IMR-90 (cell line): ENCODE results near the gene MAP1LC3B2. TPM values are rescaled to one million over a fixed set of nuclear protein-coding genes. Genes with fewer than 3 reads are reported as not detected.

Experiments
- ATAC-seq: fragments of 200-7000 bp; cut with Tn5 transposase; 2 replicates; pipeline ENCODE4 v1.9.1; 2020; ENCODE audit warnings: low read depth, mild to moderate bottlenecking, moderate library complexity
- BruUV-seq: library from RNA; stranded (reverse); fragments of 400-500 nt; replicated peaks from 2 replicates; lab custom pipeline; 2021; lab: Mats Ljungman, UMichigan
- CTCF ChIA-PET: fragments of 300-600 bp; formaldehyde crosslinking; extraction: SDS; loops from one replicate; lab custom pipeline; 2021; ENCODE audit warnings: antibody characterized with exemption; lab: Yijun Ruan, JAX
- POLR2A ChIA-PET: fragments of 300-600 bp; sonication (Branson Sonifier 250); formaldehyde crosslinking; loops from one replicate; lab custom pipeline; 2022; ENCODE audit warnings: antibody characterized with exemption; ENCODE audit not compliant: unreplicated experiment; lab: Charles Lee
- DNase-seq: peaks from one replicate; pipeline ENCODE4 v3.0.0; 2013
- H2AFZ ChIP-seq: replicated peaks from 2 replicates; pipeline ENCODE3; 2013; ENCODE audit warnings: low read length, mild to moderate bottlenecking; ENCODE audit not compliant: poor library complexity
- H2AK5ac ChIP-seq: 2 replicates; pipeline ENCODE4 v1.6.1; 2013; ENCODE audit warnings: low read depth, low read length, inconsistent platforms
- H2AK9ac ChIP-seq: replicated peaks from 2 replicates; pipeline ENCODE3; 2013; ENCODE audit warnings: mild to moderate bottlenecking, low read depth, low read length, moderate library complexity; ENCODE audit not compliant: poor library complexity
- H2BK120ac ChIP-seq: 2 replicates; pipeline ENCODE4 v1.6.1; 2013; ENCODE audit warnings: low read depth, low read length, inconsistent platforms
- H2BK15ac ChIP-seq: 3 replicates; pipeline ENCODE4 v1.6.1; 2013; ENCODE audit warnings: low read depth, low read length, inconsistent platforms
- H2BK20ac ChIP-seq: 2 replicates; pipeline ENCODE4 v1.6.1; 2013; ENCODE audit warnings: low read depth, mild to moderate bottlenecking, inconsistent platforms, low read length, moderate library complexity
- H2BK5ac ChIP-seq: 2 replicates; pipeline ENCODE4 v1.6.1; 2013; ENCODE audit warnings: mild to moderate bottlenecking, low read depth, low read length, inconsistent platforms; ENCODE audit not compliant: poor library complexity, severe bottlenecking
- H3K14ac ChIP-seq: replicated peaks from 2 replicates; pipeline ENCODE4 v1.6.1; 2013; ENCODE audit warnings: low read depth, low read length, inconsistent platforms
- H3K18ac ChIP-seq: 2 replicates; pipeline ENCODE4 v1.6.1; 2013; ENCODE audit warnings: low read depth, low read length, control low read depth
- H3K23ac ChIP-seq: 2 replicates; pipeline ENCODE4 v1.6.1; 2013; ENCODE audit warnings: low read depth, low read length, inconsistent platforms
- H3K27ac ChIP-seq: 2 replicates; pipeline ENCODE4 v1.5.1; 2013; ENCODE audit warnings: mild to moderate bottlenecking, control low read depth, low read length; ENCODE audit not compliant: insufficient read depth
- H3K27me3 ChIP-seq: 2 replicates; pipeline ENCODE4 v1.6.1; 2013; ENCODE audit warnings: low read length; ENCODE audit not compliant: control insufficient read depth, insufficient read depth
- H3K36me3 ChIP-seq: 2 replicates; pipeline ENCODE4 v1.6.1; 2013; ENCODE audit warnings: low read length, mixed read lengths; ENCODE audit not compliant: control insufficient read depth, insufficient read depth
- H3K4ac ChIP-seq: 2 replicates; pipeline ENCODE4 v1.6.1; 2013; ENCODE audit warnings: low read depth, low read length, inconsistent platforms
- H3K4me1 ChIP-seq: 2 replicates; pipeline ENCODE4 v1.6.1; 2013; ENCODE audit warnings: low read length, mixed read lengths; ENCODE audit not compliant: control insufficient read depth, insufficient read depth
- H3K4me2 ChIP-seq: 2 replicates; pipeline ENCODE4 v1.6.1; 2013; ENCODE audit warnings: low read depth, mild to moderate bottlenecking, control low read depth, low read length, moderate library complexity
- H3K4me3 ChIP-seq: 2 replicates; pipeline ENCODE4 v1.5.1; 2013; ENCODE audit warnings: low read depth, mild to moderate bottlenecking, control low read depth, low read length, moderate library complexity; ENCODE audit not compliant: insufficient read depth
- H3K56ac ChIP-seq: 2 replicates; pipeline ENCODE4 v1.6.1; 2013; ENCODE audit warnings: low read length, inconsistent platforms; ENCODE audit not compliant: insufficient read depth; ENCODE audit errors: extremely low read depth
- H3K79me1 ChIP-seq, 2 experiments: 2 replicates each; pipeline ENCODE4 v1.6.1; 2013; ENCODE audit warnings: low read length in 2 of 2, inconsistent platforms in 1 of 2, low read depth in 1 of 2
- H3K9ac ChIP-seq: 2 replicates; pipeline ENCODE4 v1.6.1; 2013; ENCODE audit warnings: low read depth, low read length, control low read depth
- H3K9me1 ChIP-seq: 2 replicates; pipeline ENCODE4 v1.6.1; 2013; ENCODE audit warnings: low read length, inconsistent platforms; ENCODE audit not compliant: insufficient read depth
- H3K9me3 ChIP-seq: 2 replicates; pipeline ENCODE4 v1.6.1; 2013; ENCODE audit warnings: low read length; ENCODE audit not compliant: control insufficient read depth, insufficient read depth
- H4K20me1 ChIP-seq: 2 replicates; pipeline ENCODE4 v1.6.1; 2013; ENCODE audit warnings: low read length, inconsistent platforms; ENCODE audit not compliant: insufficient read depth
- H4K5ac ChIP-seq: 2 replicates; pipeline ENCODE4 v1.6.1; 2013; ENCODE audit warnings: mild to moderate bottlenecking, low read depth, low read length, control low read depth
- H4K8ac ChIP-seq, 2 experiments: 2 replicates each; pipeline ENCODE4 v1.6.1; 2013; ENCODE audit warnings: low read depth in 2 of 2, low read length in 2 of 2, control low read depth in 1 of 2, inconsistent platforms in 1 of 2
- H4K91ac ChIP-seq: 2 replicates; pipeline ENCODE4 v1.6.1; 2013; ENCODE audit warnings: low read depth, low read length, inconsistent platforms; ENCODE audit not compliant: insufficient read depth
- BHLHE40 ChIP-seq: fragments of 150-350 bp; IDR thresholded peaks from 2 replicates; pipeline ENCODE4 v1.6.1; 2016; ENCODE audit warnings: mild to moderate bottlenecking, low read depth, low read length
- CEBPB ChIP-seq: IDR thresholded peaks from 2 replicates; pipeline ENCODE4 v1.6.1; 2012; ENCODE audit warnings: low read depth, low read length, improper control_type of control experiment
- CHD1 ChIP-seq: IDR thresholded peaks from 2 replicates; pipeline ENCODE4 v1.6.1; 2012; ENCODE audit warnings: low read depth, low read length, improper control_type of control experiment
- FOS ChIP-seq: fragments of 150-350 bp; IDR thresholded peaks from 2 replicates; pipeline ENCODE4 v1.6.1; 2016; ENCODE audit warnings: low read depth, low read length
- MAFK ChIP-seq: IDR thresholded peaks from 2 replicates; pipeline ENCODE4 v1.6.1; 2012; ENCODE audit warnings: low read depth, low read length, improper control_type of control experiment
- MAZ ChIP-seq: IDR thresholded peaks from 2 replicates; pipeline ENCODE4 v1.6.1; 2012; ENCODE audit warnings: low read depth, mild to moderate bottlenecking, low read length, improper control_type of control experiment, moderate library complexity, borderline replicate concordance
- MXI1 ChIP-seq: IDR thresholded peaks from 2 replicates; pipeline ENCODE4 v1.6.1; 2012; ENCODE audit warnings: low read depth, mild to moderate bottlenecking, low read length, moderate library complexity, borderline replicate concordance
- NFE2L2 ChIP-seq: fragments of 150-350 bp; IDR thresholded peaks from 2 replicates; pipeline ENCODE4 v1.6.1; 2016; ENCODE audit warnings: low read depth, mild to moderate bottlenecking, low read length
- POLR2A ChIP-seq: IDR thresholded peaks from 2 replicates; pipeline ENCODE4 v1.6.1; 2012; ENCODE audit warnings: mild to moderate bottlenecking, low read depth, low read length
- RAD21 ChIP-seq: IDR thresholded peaks from 2 replicates; pipeline ENCODE4 v1.6.1; 2012; ENCODE audit warnings: low read length, improper control_type of control experiment
- RCOR1 ChIP-seq: IDR thresholded peaks from 2 replicates; pipeline ENCODE4 v1.6.1; 2012; ENCODE audit warnings: mild to moderate bottlenecking, low read length, improper control_type of control experiment; ENCODE audit not compliant: insufficient replicate concordance
- RFX5 ChIP-seq: IDR thresholded peaks from 2 replicates; pipeline ENCODE4 v1.8.0; 2012; ENCODE audit warnings: low read depth, mild to moderate bottlenecking, low read length, moderate library complexity
- SMC3 ChIP-seq: fragments of 150-350 bp; IDR thresholded peaks from 2 replicates; pipeline ENCODE4 v1.6.1; 2016; ENCODE audit warnings: low read depth, mild to moderate bottlenecking, antibody characterized with exemption, low read length, moderate library complexity
- dilution Hi-C: fragments of 300-500 bp; cut with HindIII; formaldehyde crosslinking; loops from one replicate; pipeline ENCODE4 v1.14.3; 2018; ENCODE audit warnings: low sequenced_read_pairs; ENCODE audit not compliant: unreplicated experiment
- in situ Hi-C: fragments of 300-500 bp; cut with MboI; formaldehyde crosslinking; loops from 3 replicates; pipeline ENCODE4 v1.14.3; 2019; ENCODE audit warnings: low sequenced_read_pairs, inconsistent platforms, mixed read lengths
- intact Hi-C: fragments of 100-400 bp; cut with micrococcal nuclease; formaldehyde crosslinking; loops from 2 replicates; pipeline ENCODE4 v1.10.0; 2022
- polyA plus RNA-seq, 3 experiments: library from polyadenylated mRNA; depleted of rRNA; stranded (reverse); fragments of >200 nt; gene quantifications; 2 replicates each; pipeline ENCODE4 v1.2.3, GENCODE V29; 2012; ENCODE audit warnings: low replicate concordance in 1 of 3
- total RNA-seq: library from RNA; depleted of rRNA; stranded (reverse); fragments of >200 nt; gene quantifications from 2 replicates; pipeline ENCODE4 v1.2.3, GENCODE V29; 2012
- TF ChIP-seq, protein P1 (sequence below): conservative IDR thresholded peaks from 2 replicates; pipeline ENCODE4 v1.5.1; 2012; ENCODE audit warnings: mild to moderate bottlenecking, low read depth, low read length, improper control_type of control experiment
- TF ChIP-seq, protein P2 (sequence below): fragments of 150-350 bp; IDR thresholded peaks from 2 replicates; pipeline ENCODE4 v1.6.1; 2016; ENCODE audit warnings: low read depth, mild to moderate bottlenecking, low read length, moderate library complexity, borderline replicate concordance
- TF ChIP-seq, protein P3 (sequence below): fragments of 150-350 bp; IDR thresholded peaks from 2 replicates; pipeline ENCODE4 v1.6.1; 2017; ENCODE audit warnings: mild to moderate bottlenecking, antibody characterized with exemption, low read length, low read depth

The MAP1LC3B2 gene
- total and polyA plus RNA-seq, 2 of the 4 experiments (the other 2 are of a cell fraction): 1.4 TPM; not detected in 1

DNA sequence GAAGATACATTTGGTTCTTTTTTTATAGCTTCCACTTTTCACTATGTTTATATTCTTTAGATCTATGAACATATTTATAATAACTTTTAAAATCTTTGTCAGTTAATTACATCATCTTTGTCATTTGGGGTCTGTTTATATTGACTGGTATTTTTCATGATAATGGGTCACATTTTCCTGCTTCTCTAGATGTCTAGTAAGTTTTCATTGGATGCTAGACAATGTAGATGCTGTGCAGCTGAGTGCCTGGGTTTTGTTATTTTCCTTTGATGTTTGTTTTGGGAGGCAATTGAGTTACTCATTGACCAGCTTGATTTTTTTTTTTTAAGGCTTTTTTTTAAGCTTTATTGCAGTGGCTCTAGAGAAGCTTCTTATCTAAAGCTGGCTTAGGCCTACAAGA, 4.9 kb downstream of the MAP1LC3B2 start:
- TF ChIP-seq RAD21: no peak
- TF ChIP-seq BHLHE40: no peak
- TF ChIP-seq, protein P1, sequence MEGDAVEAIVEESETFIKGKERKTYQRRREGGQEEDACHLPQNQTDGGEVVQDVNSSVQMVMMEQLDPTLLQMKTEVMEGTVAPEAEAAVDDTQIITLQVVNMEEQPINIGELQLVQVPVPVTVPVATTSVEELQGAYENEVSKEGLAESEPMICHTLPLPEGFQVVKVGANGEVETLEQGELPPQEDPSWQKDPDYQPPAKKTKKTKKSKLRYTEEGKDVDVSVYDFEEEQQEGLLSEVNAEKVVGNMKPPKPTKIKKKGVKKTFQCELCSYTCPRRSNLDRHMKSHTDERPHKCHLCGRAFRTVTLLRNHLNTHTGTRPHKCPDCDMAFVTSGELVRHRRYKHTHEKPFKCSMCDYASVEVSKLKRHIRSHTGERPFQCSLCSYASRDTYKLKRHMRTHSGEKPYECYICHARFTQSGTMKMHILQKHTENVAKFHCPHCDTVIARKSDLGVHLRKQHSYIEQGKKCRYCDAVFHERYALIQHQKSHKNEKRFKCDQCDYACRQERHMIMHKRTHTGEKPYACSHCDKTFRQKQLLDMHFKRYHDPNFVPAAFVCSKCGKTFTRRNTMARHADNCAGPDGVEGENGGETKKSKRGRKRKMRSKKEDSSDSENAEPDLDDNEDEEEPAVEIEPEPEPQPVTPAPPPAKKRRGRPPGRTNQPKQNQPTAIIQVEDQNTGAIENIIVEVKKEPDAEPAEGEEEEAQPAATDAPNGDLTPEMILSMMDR: no peak
- TF ChIP-seq, protein P2, sequence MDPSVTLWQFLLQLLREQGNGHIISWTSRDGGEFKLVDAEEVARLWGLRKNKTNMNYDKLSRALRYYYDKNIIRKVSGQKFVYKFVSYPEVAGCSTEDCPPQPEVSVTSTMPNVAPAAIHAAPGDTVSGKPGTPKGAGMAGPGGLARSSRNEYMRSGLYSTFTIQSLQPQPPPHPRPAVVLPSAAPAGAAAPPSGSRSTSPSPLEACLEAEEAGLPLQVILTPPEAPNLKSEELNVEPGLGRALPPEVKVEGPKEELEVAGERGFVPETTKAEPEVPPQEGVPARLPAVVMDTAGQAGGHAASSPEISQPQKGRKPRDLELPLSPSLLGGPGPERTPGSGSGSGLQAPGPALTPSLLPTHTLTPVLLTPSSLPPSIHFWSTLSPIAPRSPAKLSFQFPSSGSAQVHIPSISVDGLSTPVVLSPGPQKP: no peak
- TF ChIP-seq MAZ: no peak
- TF ChIP-seq, protein P3, sequence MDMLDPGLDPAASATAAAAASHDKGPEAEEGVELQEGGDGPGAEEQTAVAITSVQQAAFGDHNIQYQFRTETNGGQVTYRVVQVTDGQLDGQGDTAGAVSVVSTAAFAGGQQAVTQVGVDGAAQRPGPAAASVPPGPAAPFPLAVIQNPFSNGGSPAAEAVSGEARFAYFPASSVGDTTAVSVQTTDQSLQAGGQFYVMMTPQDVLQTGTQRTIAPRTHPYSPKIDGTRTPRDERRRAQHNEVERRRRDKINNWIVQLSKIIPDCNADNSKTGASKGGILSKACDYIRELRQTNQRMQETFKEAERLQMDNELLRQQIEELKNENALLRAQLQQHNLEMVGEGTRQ: no peak
- TF ChIP-seq CEBPB: no peak
- no peak for TF ChIP-seq FOS
- TF ChIP-seq RCOR1: no peak
- TF ChIP-seq RFX5: no peak
- TF ChIP-seq MXI1: no peak
- no peak for TF ChIP-seq SMC3
- TF ChIP-seq POLR2A: no peak
- TF ChIP-seq CHD1: no peak
- TF ChIP-seq MAFK: no peak
- TF ChIP-seq NFE2L2: no peak
- H2AK9ac ChIP-seq: no peak overlapping the region
- no peaks in the 10 kb centered on the region; the same call in 1 of the 2 replicates for H3K27me3 ChIP-seq
- H3K4me2 ChIP-seq: no peak overlapping the region
- H3K14ac ChIP-seq: no peak overlapping the region
- ChIA-PET CTCF (no interaction called here), POLR2A (no interaction called here)
- H4K91ac ChIP-seq: no peak overlapping the region
- BruUV-seq: no TSS peak
- H3K27ac ChIP-seq: no peak overlapping the region
- no peak for DNase-seq
- dilution Hi-C loops: no loop called here
- H3K4ac ChIP-seq: no peak overlapping the region
- H3K4me1 ChIP-seq: peaks cover 2% of the 10 kb centered on the region; the same call in 1 of the 2 replicates
- no peak overlapping the region for H3K56ac ChIP-seq
- ATAC-seq: no peak
- H2BK5ac ChIP-seq: no peak overlapping the region
- no peak overlapping the region for H2BK20ac ChIP-seq
- intact Hi-C loops: no loop called here
- H3K9ac ChIP-seq: no peak overlapping the region
- in situ Hi-C loops: no loop called here
- no peaks in the 10 kb centered on the region for H3K9me1 ChIP-seq
- H2AFZ ChIP-seq: no peak overlapping the region
- no peaks in the 10 kb centered on the region for H3K79me1 ChIP-seq
- no peaks in the 10 kb centered on the region for H4K20me1 ChIP-seq
- H3K18ac ChIP-seq: no peak overlapping the region
- H2BK120ac ChIP-seq: no peak overlapping the region
- no peak overlapping the region for H3K4me3 ChIP-seq
- H3K23ac ChIP-seq: no peak overlapping the region
- no peak overlapping the region for H4K5ac ChIP-seq
- no peaks in the 10 kb centered on the region; the same call in 1 of the 2 replicates for H3K9me3 ChIP-seq
- no peak overlapping the region for H4K8ac ChIP-seq
- no peaks in the 10 kb centered on the region for H3K36me3 ChIP-seq
- no peak overlapping the region for H2BK15ac ChIP-seq
- H2AK5ac ChIP-seq: no peak overlapping the region
